Fibroblast of mammary gland (primary cell): ENCODE measurements around the gene KDM2A.

ENCODE experiments used
- DNase-seq: peaks from one replicate; pipeline ENCODE4 v3.0.0-alpha.2; 2010; ENCODE audit warnings: low read depth
- H3K4me3 ChIP-seq: 2 replicates; pipeline ENCODE4 v1.5.1; 2011; ENCODE audit warnings: low read depth, mild to moderate bottlenecking, low read length, moderate library complexity; ENCODE audit not compliant: control insufficient read depth
- CTCF ChIP-seq: conservative IDR thresholded peaks from 2 replicates; pipeline ENCODE4 v1.5.1; 2011; ENCODE audit warnings: low read depth, low read length, inconsistent platforms; ENCODE audit not compliant: control insufficient read depth, insufficient read depth

Gene KDM2A

GRCh38 chr11:67275606-67276409, 156.7 kb downstream of the KDM2A start:
- no peak for TF ChIP-seq CTCF
- H3K4me3 ChIP-seq: no peak overlapping the region
- no peak for DNase-seq

GRCh38 chr11:67276781-67277230, 157.7 kb downstream of the KDM2A start:
- peak; percentile 26 for TF ChIP-seq CTCF
- no peak overlapping the region for H3K4me3 ChIP-seq
- DNase-seq: peak; percentile 67

GRCh38 chr11:67277231-67277961, 158.3 kb downstream of the KDM2A start:
- H3K4me3 ChIP-seq: peak overlapping the region; percentile 33
- TF ChIP-seq CTCF: no peak

DNA sequence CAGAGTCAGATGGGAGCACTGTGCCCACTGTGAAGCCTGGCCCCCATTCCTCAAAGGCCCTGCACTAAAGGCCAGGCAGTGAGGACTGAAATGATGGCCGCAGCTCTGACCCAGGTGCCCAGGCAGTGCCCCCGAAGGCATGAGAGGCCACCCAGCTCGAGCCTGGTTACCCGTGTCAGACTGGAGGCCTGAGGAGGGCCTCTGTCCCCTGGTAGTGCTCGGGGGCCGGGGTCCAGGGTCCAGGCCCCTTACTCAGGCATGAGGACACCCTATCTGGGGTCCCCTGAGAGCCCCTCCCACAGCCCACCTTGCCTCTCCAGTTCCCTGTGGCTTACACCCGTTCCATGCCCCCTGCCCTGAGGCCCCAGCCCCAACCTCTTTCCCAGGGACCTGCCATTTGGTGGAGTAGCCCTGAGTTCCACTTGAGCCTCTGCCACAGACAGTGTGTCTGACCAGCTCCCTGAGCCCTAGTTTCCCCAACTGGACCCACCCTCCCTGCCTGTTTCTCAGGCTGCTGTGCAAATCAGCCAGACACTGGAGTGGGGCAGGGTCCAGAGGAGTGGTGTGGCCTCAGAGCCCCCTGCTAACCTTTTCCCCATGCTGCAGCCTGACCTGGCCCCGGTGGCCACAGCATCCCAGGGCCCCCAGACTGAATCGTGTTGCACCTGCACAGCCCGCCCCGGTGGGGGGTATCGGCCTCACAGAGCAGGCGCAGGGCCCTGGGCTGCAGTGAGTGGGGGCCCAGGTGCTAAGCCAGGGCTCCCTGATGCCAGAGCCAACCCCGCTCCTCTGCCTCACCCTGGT, 159.3 kb downstream of the KDM2A start:
- TF ChIP-seq CTCF: no peak
- no peak for DNase-seq
- no peak overlapping the region for H3K4me3 ChIP-seq

More at GRCh38 chr11:67277231-67277961, 158.3 kb downstream of the KDM2A start:
- peak; percentile 65 for DNase-seq

- TF ChIP-seq CTCF: no peak
- DNase-seq: no peak
- H3K4me3 ChIP-seq: no peak overlapping the region
These were observed 160.0 kb downstream of the KDM2A start for GRCh38 chr11:67278939-67279588.
